SK-N-SH (cell line): ENCODE results near the gene GRIK5. TPM values are rescaled to one million over a fixed set of nuclear protein-coding genes. Genes with fewer than 3 reads are reported as not detected.

Experiments
- CTCF ChIA-PET: fragments of 300-600, 350-600 bp; formaldehyde crosslinking; extraction: SDS; loops from one replicate; lab custom pipeline; 2021; lab: Yijun Ruan, JAX
- POLR2A ChIA-PET: fragments of 350-600 bp; sonication (Branson Sonifier 250); formaldehyde crosslinking; extraction: SDS; loops from one replicate; lab custom pipeline; 2020; ENCODE audit warnings: antibody characterized with exemption, inconsistent platforms; lab: Yijun Ruan, JAX
- DNase-seq: peaks from one replicate; pipeline ENCODE4 v3.0.0; 2012
- H2AFZ ChIP-seq: fragments of 200-600 bp; sonication (generic); 2 replicates; pipeline ENCODE4 v1.8.1; 2016; ENCODE audit warnings: antibody characterized with exemption, mild to moderate bottlenecking, low read depth
- H3F3A ChIP-seq: fragments of 200-600 bp; sonication (generic); replicated peaks from 2 replicates; pipeline ENCODE3; 2016; ENCODE audit warnings: antibody characterized with exemption, mild to moderate bottlenecking; ENCODE audit not compliant: insufficient read depth
- H3K27ac ChIP-seq, 2 experiments: fragments of 200-500 bp in 1 of 2; fragments of 200-600 bp in 1 of 2; sonication (Bioruptor generic) in 1 of 2; sonication (generic), shearing (Covaris generic) in 1 of 2; 2 replicates each; pipeline versions ENCODE4 v1.5.1 to v1.6.1; 2014 to 2016; ENCODE audit warnings: low read depth in 2 of 2, inconsistent platforms in 1 of 2, low read length in 1 of 2, mild to moderate bottlenecking in 1 of 2, mixed read lengths in 1 of 2
- H3K27me3 ChIP-seq: fragments of 200-600 bp; sonication (generic), shearing (Covaris generic); 2 replicates; pipeline ENCODE4 v1.6.1; 2016; ENCODE audit warnings: mixed run types; ENCODE audit not compliant: insufficient read depth
- H3K36me3 ChIP-seq, 2 experiments: fragments of 200-500 bp in 1 of 2; fragments of 200-600 bp in 1 of 2; sonication (Bioruptor generic) in 1 of 2; sonication (generic) in 1 of 2; replicated peaks in 1 of 2; 2 replicates each; pipeline versions ENCODE3 to v1.5.1; 2014 to 2016; ENCODE audit warnings: low read length in 1 of 2, mild to moderate bottlenecking in 1 of 2; ENCODE audit not compliant: insufficient read depth in 2 of 2, control insufficient read depth in 1 of 2
- H3K4me1 ChIP-seq, 2 experiments: fragments of 200-500 bp in 1 of 2; fragments of 200-600 bp in 1 of 2; sonication (Bioruptor generic) in 1 of 2; sonication (generic), shearing (Covaris generic) in 1 of 2; 2 replicates each; pipeline versions ENCODE4 v1.5.1 to v1.6.1; 2014 to 2016; ENCODE audit warnings: low read depth in 1 of 2, low read length in 1 of 2, mixed run types in 1 of 2; ENCODE audit not compliant: insufficient read depth in 2 of 2, control insufficient read depth in 1 of 2
- H3K4me2 ChIP-seq: fragments of 200-600 bp; sonication (generic), shearing (Covaris generic); 2 replicates; pipeline ENCODE4 v1.6.1; 2017; ENCODE audit warnings: mixed run types
- H3K4me3 ChIP-seq, 2 experiments: fragments of 200-500 bp in 1 of 2; fragments of 200-600 bp in 1 of 2; sonication (Bioruptor generic) in 1 of 2; sonication (generic), shearing (Covaris generic) in 1 of 2; 2 replicates each; pipeline versions ENCODE4 v1.5.1 to v1.8.1; 2014 to 2016; ENCODE audit warnings: low read depth in 2 of 2, inconsistent platforms in 1 of 2, low read length in 1 of 2, mild to moderate bottlenecking in 1 of 2, mixed read lengths in 1 of 2, moderate library complexity in 1 of 2
- H3K79me2 ChIP-seq: fragments of 200-600 bp; sonication (generic); 2 replicates; pipeline ENCODE4 v1.8.1; 2017; ENCODE audit warnings: mild to moderate bottlenecking; ENCODE audit not compliant: insufficient read depth
- H3K9ac ChIP-seq: fragments of 200-600 bp; sonication (generic); 2 replicates; pipeline ENCODE4 v1.6.1; 2017; ENCODE audit warnings: mixed run types
- H3K9me2 ChIP-seq: fragments of 200-600 bp; sonication (generic); 2 replicates; pipeline ENCODE4 v1.6.1; 2017; ENCODE audit warnings: mixed run types
- H3K9me3 ChIP-seq: fragments of 200-600 bp; sonication (generic); 2 replicates; pipeline ENCODE4 v1.6.1; 2017; ENCODE audit warnings: mixed run types, mild to moderate bottlenecking, moderate library complexity
- H4K20me1 ChIP-seq: fragments of 200-600 bp; sonication (generic); 2 replicates; pipeline ENCODE4 v1.6.1; 2017; ENCODE audit warnings: mild to moderate bottlenecking, mixed run types; ENCODE audit not compliant: insufficient read depth
- EZH2phosphoT487 ChIP-seq: fragments of 200-600 bp; sonication (generic); IDR thresholded peaks from 2 replicates; pipeline ENCODE4 v1.6.1; 2017; ENCODE audit warnings: low read depth, mixed run types, mild to moderate bottlenecking, antibody characterized with exemption, moderate library complexity, borderline replicate concordance
- FOXJ3 ChIP-seq: sonication (generic); formaldehyde crosslinking; IDR thresholded peaks from 2 replicates; pipeline ENCODE4 v1.5.1; 2020; ENCODE audit warnings: mild to moderate bottlenecking, missing genetic modification reagents
- JUND ChIP-seq: IDR thresholded peaks from 2 replicates; pipeline ENCODE4 v1.4.0; 2012
- POLR2AphosphoS5 ChIP-seq: IDR thresholded peaks from 2 replicates; pipeline ENCODE4 v1.6.1; 2012; ENCODE audit warnings: low read depth, low read length
- REST ChIP-seq: IDR thresholded peaks from 2 replicates; pipeline ENCODE4 v1.6.1; 2012; ENCODE audit warnings: mild to moderate bottlenecking, low read depth, low read length, moderate library complexity
- RFX5 ChIP-seq: IDR thresholded peaks from 2 replicates; pipeline ENCODE4 v1.6.1; 2012; ENCODE audit warnings: mild to moderate bottlenecking, improper control_type of control experiment, low read length
- RXRA ChIP-seq: IDR thresholded peaks from 2 replicates; pipeline ENCODE4 v1.4.0; 2012; ENCODE audit warnings: low read depth, mild to moderate bottlenecking, borderline replicate concordance
- SMC3 ChIP-seq: IDR thresholded peaks from 2 replicates; pipeline ENCODE4 v1.6.1; 2012; ENCODE audit warnings: low read depth, low read length, improper control_type of control experiment
- TAF1 ChIP-seq: IDR thresholded peaks from 2 replicates; pipeline ENCODE4 v1.6.1; 2012; ENCODE audit warnings: low read depth, mild to moderate bottlenecking, low read length, moderate library complexity, borderline replicate concordance
- TCF12 ChIP-seq: IDR thresholded peaks from 2 replicates; pipeline ENCODE4 v1.4.0; 2012
- USF1 ChIP-seq: IDR thresholded peaks from 2 replicates; pipeline ENCODE4 v1.4.0; 2012; ENCODE audit warnings: low read depth, borderline replicate concordance
- USF2 ChIP-seq: fragments of 150-350 bp; IDR thresholded peaks from 2 replicates; pipeline ENCODE4 v1.6.1; 2017; ENCODE audit warnings: antibody characterized with exemption, low read length, low read depth, borderline replicate concordance
- WGBS: methylation state at CpG from one replicate; pipeline ENCODE4 v1.1.6; 2017; ENCODE audit warnings: low lambda C conversion rate; 5-methylcytosine and 5-hydroxymethylcytosine counted together
- polyA plus RNA-seq, 3 experiments: library from polyadenylated mRNA; depleted of rRNA; stranded (reverse); fragments of >200 nt; gene quantifications; 2 replicates each; pipeline ENCODE4 v1.2.3, GENCODE V29; 2012
- TF ChIP-seq, protein P1 (sequence below): fragments of 200-600 bp; sonication (generic); IDR thresholded peaks from 2 replicates; pipeline ENCODE4 v1.6.1; 2017; ENCODE audit warnings: antibody characterized with exemption, mild to moderate bottlenecking, moderate library complexity

Gene GRIK5
- polyA plus RNA-seq, 1 of the 3 experiments (the other 2 are of a cell fraction) = 2.4 TPM

- TF ChIP-seq POLR2AphosphoS5 (no peak), USF1 (no peak), SMC3 (no peak), RXRA (no peak), USF2 (no peak), RFX5 (no peak), EZH2phosphoT487 (no peak), TCF12 (no peak), FOXJ3 (CRISPR knock-in tag) (no peak), TAF1 (no peak), JUND (no peak), REST (no peak)
- TF ChIP-seq, protein P1, sequence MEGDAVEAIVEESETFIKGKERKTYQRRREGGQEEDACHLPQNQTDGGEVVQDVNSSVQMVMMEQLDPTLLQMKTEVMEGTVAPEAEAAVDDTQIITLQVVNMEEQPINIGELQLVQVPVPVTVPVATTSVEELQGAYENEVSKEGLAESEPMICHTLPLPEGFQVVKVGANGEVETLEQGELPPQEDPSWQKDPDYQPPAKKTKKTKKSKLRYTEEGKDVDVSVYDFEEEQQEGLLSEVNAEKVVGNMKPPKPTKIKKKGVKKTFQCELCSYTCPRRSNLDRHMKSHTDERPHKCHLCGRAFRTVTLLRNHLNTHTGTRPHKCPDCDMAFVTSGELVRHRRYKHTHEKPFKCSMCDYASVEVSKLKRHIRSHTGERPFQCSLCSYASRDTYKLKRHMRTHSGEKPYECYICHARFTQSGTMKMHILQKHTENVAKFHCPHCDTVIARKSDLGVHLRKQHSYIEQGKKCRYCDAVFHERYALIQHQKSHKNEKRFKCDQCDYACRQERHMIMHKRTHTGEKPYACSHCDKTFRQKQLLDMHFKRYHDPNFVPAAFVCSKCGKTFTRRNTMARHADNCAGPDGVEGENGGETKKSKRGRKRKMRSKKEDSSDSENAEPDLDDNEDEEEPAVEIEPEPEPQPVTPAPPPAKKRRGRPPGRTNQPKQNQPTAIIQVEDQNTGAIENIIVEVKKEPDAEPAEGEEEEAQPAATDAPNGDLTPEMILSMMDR = no peak
- no peaks in the 10 kb centered on the region for H3K27me3 ChIP-seq
Observed at GRCh38 chr19:41955521-41955920, 114.5 kb downstream of the GRIK5 start.

More at GRCh38 chr19:41955521-41955920, 114.5 kb downstream of the GRIK5 start:
- peaks cover 0 to 11% of the 10 kb centered on the region in 2 experiments for H3K36me3 ChIP-seq
- WGBS = 81% methylated on average over 7 of the region's 7 CpGs
- no peak overlapping the region for H3K9ac ChIP-seq
- H3K4me3 ChIP-seq = no peak overlapping the region
- no peak for DNase-seq
- H3K9me3 ChIP-seq = no peaks in the 10 kb centered on the region
- POLR2A ChIA-PET = no interaction called here
- no peak overlapping the region for H2AFZ ChIP-seq
- H3K9me2 ChIP-seq = no peaks in the 10 kb centered on the region
- no peak overlapping the region for H3K4me2 ChIP-seq
- no peaks in the 10 kb centered on the region for H3K79me2 ChIP-seq
- no peaks in the 10 kb centered on the region for H3F3A ChIP-seq
- CTCF ChIA-PET = interaction anchor here (4.0 kb wide), 1 partner anchor 95 kb away, joined by 21 read pairs; the partner anchor contains the start of gene RPS19
- H4K20me1 ChIP-seq = 0 out of 2 replicates have a peak, but pooled peaks cover 4% of the 10 kb centered on the region
- H3K4me1 ChIP-seq = peaks cover 6 to 12% of the 10 kb centered on the region in 2 experiments; a peak in 2 of 4 replicates
- H3K27ac ChIP-seq = no peak overlapping the region
